Adrenal gland (tissue), 12 donors: ENCODE measurements around the gene SNX1. TPM values are rescaled to one million over a fixed set of nuclear protein-coding genes. Genes with fewer than 3 reads are reported as not detected.
"Not testable (repeated sequence)": the region's sequence is repeated elsewhere in the genome, so short reads cannot be mapped to it uniquely, and the experiment has no call there.

ENCODE experiments used
- DNase-seq, 7 donors: peaks; one replicate each; pipeline ENCODE4 v3.0.0-alpha.2; 2019 to 2020
- H3K27ac ChIP-seq, 5 donors: fragments of 200-600 bp; sonication (generic) in 4 of 5; 1 replicate in 3 of 5; 2 replicates in 2 of 5; pipeline versions ENCODE4 v1.5.1 to v1.8.0; 2016 to 2020; ENCODE audit warnings: mild to moderate bottlenecking in 1 of 5
- H3K27me3 ChIP-seq: fragments of 200-600 bp; 2 replicates; pipeline ENCODE4 v1.8.0; 2021
- H3K36me3 ChIP-seq, 2 donors: fragments of 200-600 bp; replicated peaks in 1 of 2; 1 replicate in 1 of 2; 2 replicates in 1 of 2; pipeline versions ENCODE4 v1.5.1 to v1.8.0; 2018 to 2022
- H3K4me1 ChIP-seq, 2 donors: fragments of 200-600 bp; replicated peaks in 1 of 2; 1 replicate in 1 of 2; 2 replicates in 1 of 2; pipeline versions ENCODE4 v1.5.1 to v1.8.0; 2018 to 2021
- H3K4me3 ChIP-seq, 4 donors: fragments of 200-600 bp; sonication (generic) in 3 of 4; one replicate each; pipeline ENCODE4 v1.5.1; 2016 to 2018
- H3K9me3 ChIP-seq, 3 donors: fragments of 200-600 bp; sonication (generic) in 1 of 3; replicated peaks in 1 of 3; 1 replicate in 2 of 3; 2 replicates in 1 of 3; pipeline versions ENCODE4 v1.5.1 to v1.8.0; 2016 to 2021
- CTCF ChIP-seq, 6 experiments: fragments of 450-650 bp in 4 of 6; fragments of 200-600 bp in 2 of 6; sonication (generic) in 1 of 6; IDR thresholded peaks; 1 replicate in 5 of 6; 2 replicates in 1 of 6; pipeline versions ENCODE4 v1.5.1 to v1.8.0; 2016 to 2021; ENCODE audit warnings: antibody characterized with exemption in 6 of 6, mild to moderate bottlenecking in 2 of 6, moderate library complexity in 1 of 6
- POLR2A ChIP-seq, 2 donors: fragments of 450-650 bp; IDR thresholded peaks; one replicate each; pipeline ENCODE4 v1.6.1; 2017; ENCODE audit warnings: antibody characterized with exemption in 2 of 2, mild to moderate bottlenecking in 2 of 2, moderate library complexity in 1 of 2
- WGBS, 4 donors: extraction: QIAGEN DNeasy Blood & Tissue Kit in 2 of 4; methylation state at CpG; one replicate each; pipeline versions ENCODE4 v1.1.5 to v1.1.7; 2013 to 2017; 5-methylcytosine and 5-hydroxymethylcytosine counted together
- intact Hi-C, 2 donors: fragments of 100-400 bp; cut with DNase I; formaldehyde crosslinking; loops; one replicate each; pipeline versions ENCODE4 v1.14.1 to v1.15.0; 2022 to 2023
- polyA plus RNA-seq, 3 donors: library from polyadenylated mRNA; stranded (reverse); fragments of 200-250 nt in 2 of 3; fragments of 350-450 nt in 1 of 3; fragmentation: Illumina TruSeq in 1 of 3; extraction: RNeasy Lipid Tissue Mini Kit (QIAGEN cat#74804) in 1 of 3; gene quantifications; one replicate each; pipeline ENCODE4 v1.2.3, GENCODE V29; 2013 to 2014
- total RNA-seq, 9 donors: library from RNA; depleted of rRNA in 4 of 9; stranded (reverse); fragments of >200 nt in 4 of 9; fragments of 120-200 nt in 1 of 9; fragmentation: NEBNext Ultra II Directional in 1 of 9; extraction: Animal tissue kit (Norgen Biotek cat#: 25700) in 1 of 9; gene quantifications; one replicate each; pipeline versions ENCODE4 v1.1.0 to v1.2.4, GENCODE V29; 2013 to 2023
- donor health status: healthy with polysubstance abuse.
- donor health status: Bipolar disorder and iron deficiency.
- donor health status: DM: yes; HTN: yes; CAD: no.
- donor health status: DM: no; HTN: no; CAD: no.
- donor health status: DM: no; HTN: no; CAD: no.
- donor health status: DM: yes; HTN: yes; CAD: no.

SNX1 gene
- total and polyA plus RNA-seq, 12 donors: 61.2 to 251 (median 111) TPM

- 80 to 95% (median 90%) methylated on average over 3 of the region's 3 CpGs for WGBS, 4 donors
- no peak for TF ChIP-seq CTCF (IDR thresholded peaks at IDR 0.05)
- TF ChIP-seq POLR2A (IDR thresholded peaks at IDR 0.05): no peak
- H3K36me3 ChIP-seq: peaks cover 0 to 33% of the 10 kb centered on the region in 2 donors
- H3K27me3 ChIP-seq: no peaks in the 10 kb centered on the region
- H3K27ac ChIP-seq: peak overlapping the region in 1 of 5 donors; percentile 23
- no peaks in the 10 kb centered on the region for H3K9me3 ChIP-seq
- no peak for DNase-seq
- intact Hi-C loops: no loop called here
- H3K4me3 ChIP-seq: no peak overlapping the region
- H3K4me1 ChIP-seq: peaks cover 9 to 39% of the 10 kb centered on the region in 2 donors
These were observed 15.9 kb downstream of the SNX1 start for GRCh38 chr15:64111679-64112050.

- H3K27me3 ChIP-seq: no peaks in the 10 kb centered on the region
- WGBS, 4 donors: 65 to 72% (median 67%) methylated on average over 4 of the region's 4 CpGs
- no peak overlapping the region for H3K4me3 ChIP-seq
- H3K4me1 ChIP-seq: peaks cover 9 to 33% of the 10 kb centered on the region in 2 donors
- H3K27ac ChIP-seq: peak overlapping the region in 1 of 5 donors; percentile 23
- peaks cover 0 to 33% of the 10 kb centered on the region in 2 donors for H3K36me3 ChIP-seq
- intact Hi-C loops: no loop called here
- DNase-seq: no peak
- no peaks in the 10 kb centered on the region for H3K9me3 ChIP-seq
- no peak for TF ChIP-seq POLR2A (IDR thresholded peaks at IDR 0.05)
- TF ChIP-seq CTCF (IDR thresholded peaks at IDR 0.05): no peak
These were observed 16.4 kb downstream of the SNX1 start for GRCh38 chr15:64112073-64112772.

GRCh38 chr15:64112904-64113303 lies 17.1 kb downstream of the SNX1 start:
- TF ChIP-seq POLR2A (IDR thresholded peaks at IDR 0.05): no peak
- TF ChIP-seq CTCF (IDR thresholded peaks at IDR 0.05): no peak
- no peak overlapping the region for H3K4me3 ChIP-seq
- no peak for DNase-seq
- no peak overlapping the region for H3K27ac ChIP-seq
- intact Hi-C loops: no loop called here
- WGBS, 4 donors: 77 to 83% (median 81%) methylated on average over 1 of the region's 1 CpG
- H3K9me3 ChIP-seq: no peaks in the 10 kb centered on the region
- no peaks in the 10 kb centered on the region for H3K27me3 ChIP-seq
- H3K36me3 ChIP-seq: peaks cover 0 to 38% of the 10 kb centered on the region in 2 donors
- H3K4me1 ChIP-seq: peaks cover 9 to 27% of the 10 kb centered on the region in 2 donors

GRCh38 chr15:64117759-64118487 lies 22.1 kb downstream of the SNX1 start:
- WGBS, 4 donors: 88 to 89% (median 89%) methylated on average over 5 of the region's 5 CpGs
- DNase-seq: no peak
- intact Hi-C loops: no loop called here
- Histone ChIP-seq H3K27ac (no peak overlapping the region), H3K4me1 (peaks cover 0 to 4% of the 10 kb centered on the region in 2 donors), H3K36me3 (peaks cover 0 to 83% of the 10 kb centered on the region in 2 donors), H3K4me3 (no peak overlapping the region), H3K27me3 (no peaks in the 10 kb centered on the region), H3K9me3 (no peaks in the 10 kb centered on the region)
- no peak for TF ChIP-seq POLR2A (IDR thresholded peaks at IDR 0.05)
- no peak for TF ChIP-seq CTCF (IDR thresholded peaks at IDR 0.05)

GRCh38 chr15:64120322-64120721 lies 24.5 kb downstream of the SNX1 start:
- DNase-seq, H3K9me3 ChIP-seq, H3K4me1 ChIP-seq, H3K27me3 ChIP-seq, H3K27ac ChIP-seq, H3K4me3 ChIP-seq, intact Hi-C loops: not testable (repeated sequence)
- WGBS, 4 donors: 96 to 100% (median 98%) methylated on average over 2 of the region's 2 CpGs
- peaks cover 0 to 82% of the 10 kb centered on the region in 2 donors for H3K36me3 ChIP-seq
